SK-N-SH (cell line): ENCODE results near the gene SMARCA2. TPM values are rescaled to one million over a fixed set of nuclear protein-coding genes. Genes with fewer than 3 reads are reported as not detected.

Experiments
- CTCF ChIA-PET: fragments of 300-600, 350-600 bp; formaldehyde crosslinking; extraction: SDS; loops from one replicate; lab custom pipeline; 2021; lab: Yijun Ruan, JAX
- POLR2A ChIA-PET: fragments of 350-600 bp; sonication (Branson Sonifier 250); formaldehyde crosslinking; extraction: SDS; loops from one replicate; lab custom pipeline; 2020; ENCODE audit warnings: antibody characterized with exemption, inconsistent platforms; lab: Yijun Ruan, JAX
- DNase-seq: peaks from one replicate; pipeline ENCODE4 v3.0.0; 2012
- H2AFZ ChIP-seq: fragments of 200-600 bp; sonication (generic); 2 replicates; pipeline ENCODE4 v1.8.1; 2016; ENCODE audit warnings: antibody characterized with exemption, mild to moderate bottlenecking, low read depth
- H3F3A ChIP-seq: fragments of 200-600 bp; sonication (generic); replicated peaks from 2 replicates; pipeline ENCODE3; 2016; ENCODE audit warnings: antibody characterized with exemption, mild to moderate bottlenecking; ENCODE audit not compliant: insufficient read depth
- H3K27ac ChIP-seq, 2 experiments: fragments of 200-500 bp in 1 of 2; fragments of 200-600 bp in 1 of 2; sonication (Bioruptor generic) in 1 of 2; sonication (generic), shearing (Covaris generic) in 1 of 2; 2 replicates each; pipeline versions ENCODE4 v1.5.1 to v1.6.1; 2014 to 2016; ENCODE audit warnings: low read depth in 2 of 2, inconsistent platforms in 1 of 2, low read length in 1 of 2, mild to moderate bottlenecking in 1 of 2, mixed read lengths in 1 of 2
- H3K27me3 ChIP-seq: fragments of 200-600 bp; sonication (generic), shearing (Covaris generic); 2 replicates; pipeline ENCODE4 v1.6.1; 2016; ENCODE audit warnings: mixed run types; ENCODE audit not compliant: insufficient read depth
- H3K36me3 ChIP-seq, 2 experiments: fragments of 200-500 bp in 1 of 2; fragments of 200-600 bp in 1 of 2; sonication (Bioruptor generic) in 1 of 2; sonication (generic) in 1 of 2; replicated peaks in 1 of 2; 2 replicates each; pipeline versions ENCODE3 to v1.5.1; 2014 to 2016; ENCODE audit warnings: low read length in 1 of 2, mild to moderate bottlenecking in 1 of 2; ENCODE audit not compliant: insufficient read depth in 2 of 2, control insufficient read depth in 1 of 2
- H3K4me1 ChIP-seq, 2 experiments: fragments of 200-500 bp in 1 of 2; fragments of 200-600 bp in 1 of 2; sonication (Bioruptor generic) in 1 of 2; sonication (generic), shearing (Covaris generic) in 1 of 2; 2 replicates each; pipeline versions ENCODE4 v1.5.1 to v1.6.1; 2014 to 2016; ENCODE audit warnings: low read depth in 1 of 2, low read length in 1 of 2, mixed run types in 1 of 2; ENCODE audit not compliant: insufficient read depth in 2 of 2, control insufficient read depth in 1 of 2
- H3K4me2 ChIP-seq: fragments of 200-600 bp; sonication (generic), shearing (Covaris generic); 2 replicates; pipeline ENCODE4 v1.6.1; 2017; ENCODE audit warnings: mixed run types
- H3K4me3 ChIP-seq, 2 experiments: fragments of 200-500 bp in 1 of 2; fragments of 200-600 bp in 1 of 2; sonication (Bioruptor generic) in 1 of 2; sonication (generic), shearing (Covaris generic) in 1 of 2; 2 replicates each; pipeline versions ENCODE4 v1.5.1 to v1.8.1; 2014 to 2016; ENCODE audit warnings: low read depth in 2 of 2, inconsistent platforms in 1 of 2, low read length in 1 of 2, mild to moderate bottlenecking in 1 of 2, mixed read lengths in 1 of 2, moderate library complexity in 1 of 2
- H3K79me2 ChIP-seq: fragments of 200-600 bp; sonication (generic); 2 replicates; pipeline ENCODE4 v1.8.1; 2017; ENCODE audit warnings: mild to moderate bottlenecking; ENCODE audit not compliant: insufficient read depth
- H3K9ac ChIP-seq: fragments of 200-600 bp; sonication (generic); 2 replicates; pipeline ENCODE4 v1.6.1; 2017; ENCODE audit warnings: mixed run types
- H3K9me2 ChIP-seq: fragments of 200-600 bp; sonication (generic); 2 replicates; pipeline ENCODE4 v1.6.1; 2017; ENCODE audit warnings: mixed run types
- H3K9me3 ChIP-seq: fragments of 200-600 bp; sonication (generic); 2 replicates; pipeline ENCODE4 v1.6.1; 2017; ENCODE audit warnings: mixed run types, mild to moderate bottlenecking, moderate library complexity
- H4K20me1 ChIP-seq: fragments of 200-600 bp; sonication (generic); 2 replicates; pipeline ENCODE4 v1.6.1; 2017; ENCODE audit warnings: mild to moderate bottlenecking, mixed run types; ENCODE audit not compliant: insufficient read depth
- EP300 ChIP-seq, 2 experiments: IDR thresholded peaks; 2 replicates each; pipeline versions ENCODE4 v1.4.0 to v1.6.1; 2012; ENCODE audit warnings: borderline replicate concordance in 1 of 2, low read depth in 1 of 2, low read length in 1 of 2
- EZH2phosphoT487 ChIP-seq: fragments of 200-600 bp; sonication (generic); IDR thresholded peaks from 2 replicates; pipeline ENCODE4 v1.6.1; 2017; ENCODE audit warnings: low read depth, mixed run types, mild to moderate bottlenecking, antibody characterized with exemption, moderate library complexity, borderline replicate concordance
- FOXJ3 ChIP-seq: sonication (generic); formaldehyde crosslinking; IDR thresholded peaks from 2 replicates; pipeline ENCODE4 v1.5.1; 2020; ENCODE audit warnings: mild to moderate bottlenecking, missing genetic modification reagents
- FOXM1 ChIP-seq: IDR thresholded peaks from 2 replicates; pipeline ENCODE4 v1.4.0; 2012; ENCODE audit warnings: low read depth, mild to moderate bottlenecking
- GATA2 ChIP-seq: sonication (generic); formaldehyde crosslinking; IDR thresholded peaks from 2 replicates; pipeline ENCODE4 v1.5.0; 2020; ENCODE audit warnings: mild to moderate bottlenecking, missing genetic modification reagents
- MXI1 ChIP-seq: IDR thresholded peaks from 2 replicates; pipeline ENCODE4 v1.6.1; 2012; ENCODE audit warnings: mild to moderate bottlenecking, low read depth, low read length, improper control_type of control experiment
- POLR2AphosphoS5 ChIP-seq: IDR thresholded peaks from 2 replicates; pipeline ENCODE4 v1.6.1; 2012; ENCODE audit warnings: low read depth, low read length
- RXRA ChIP-seq: IDR thresholded peaks from 2 replicates; pipeline ENCODE4 v1.4.0; 2012; ENCODE audit warnings: low read depth, mild to moderate bottlenecking, borderline replicate concordance
- SIN3A ChIP-seq: IDR thresholded peaks from 2 replicates; pipeline ENCODE4 v1.6.1; 2012; ENCODE audit warnings: low read depth, mild to moderate bottlenecking, low read length, moderate library complexity, borderline replicate concordance
- TCF12 ChIP-seq: IDR thresholded peaks from 2 replicates; pipeline ENCODE4 v1.4.0; 2012
- WGBS: methylation state at CpG from one replicate; pipeline ENCODE4 v1.1.6; 2017; ENCODE audit warnings: low lambda C conversion rate; 5-methylcytosine and 5-hydroxymethylcytosine counted together
- polyA plus RNA-seq, 3 experiments: library from polyadenylated mRNA; depleted of rRNA; stranded (reverse); fragments of >200 nt; gene quantifications; 2 replicates each; pipeline ENCODE4 v1.2.3, GENCODE V29; 2012
- TF ChIP-seq, protein P1 (sequence below): IDR thresholded peaks from 2 replicates; pipeline ENCODE4 v1.4.0; 2012; ENCODE audit warnings: low read depth, borderline replicate concordance
- TF ChIP-seq, protein P2 (sequence below): IDR thresholded peaks from 2 replicates; pipeline ENCODE4 v1.4.0; 2012; ENCODE audit warnings: low read depth, borderline replicate concordance

SMARCA2 gene
- polyA plus RNA-seq, 1 of the 3 experiments (the other 2 are of a cell fraction), result 17.4 TPM

DNA sequence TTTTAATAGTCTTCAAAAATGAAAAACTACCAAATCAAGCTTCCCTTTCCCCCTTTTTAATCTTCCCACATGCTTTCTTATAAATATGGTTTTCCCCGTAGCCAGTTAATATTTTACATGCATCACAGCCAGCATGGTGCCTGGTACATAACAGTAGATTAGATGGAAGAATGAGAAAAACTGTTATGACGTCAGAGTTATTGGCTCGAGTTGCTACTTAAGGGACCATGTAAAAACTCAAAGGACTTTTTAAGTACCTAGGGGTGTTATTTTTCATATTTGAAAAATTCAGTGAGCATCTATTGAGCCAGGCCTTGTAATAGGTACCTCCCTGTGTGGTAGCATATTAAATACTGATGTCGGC lies 176.4 kb downstream of the SMARCA2 start:
- Histone ChIP-seq H2AFZ (no peak overlapping the region), H3K4me1 (no peaks in the 10 kb centered on the region), H3K9ac (no peak overlapping the region), H3K36me3 (peaks cover 6 to 22% of the 10 kb centered on the region in 2 experiments), H3K4me2 (no peak overlapping the region), H3K9me3 (no peaks in the 10 kb centered on the region), H3K9me2 (no peaks in the 10 kb centered on the region), H3K27me3 (no peaks in the 10 kb centered on the region), H4K20me1 (no peaks in the 10 kb centered on the region), H3K27ac (no peak overlapping the region), H3K79me2 (no peaks in the 10 kb centered on the region), H3F3A (no peaks in the 10 kb centered on the region), H3K4me3 (no peak overlapping the region)
- CTCF ChIA-PET, result interaction anchor here (1.2 kb wide), 1 partner anchor 536 kb away, joined by 3 read pairs; no protein-coding TSS in a partner anchor
- TF ChIP-seq RXRA (no peak), EP300 (IDR thresholded peaks at IDR 0.05; ENCODE audit: borderline replicate concordance in 1 of 2, low read depth in 1 of 2, low read length in 1 of 2) (no peak), POLR2AphosphoS5 (no peak)
- DNase-seq, result no peak
- POLR2A ChIA-PET, result no interaction called here
- 92% methylated on average over 4 of the region's 4 CpGs for WGBS

DNA sequence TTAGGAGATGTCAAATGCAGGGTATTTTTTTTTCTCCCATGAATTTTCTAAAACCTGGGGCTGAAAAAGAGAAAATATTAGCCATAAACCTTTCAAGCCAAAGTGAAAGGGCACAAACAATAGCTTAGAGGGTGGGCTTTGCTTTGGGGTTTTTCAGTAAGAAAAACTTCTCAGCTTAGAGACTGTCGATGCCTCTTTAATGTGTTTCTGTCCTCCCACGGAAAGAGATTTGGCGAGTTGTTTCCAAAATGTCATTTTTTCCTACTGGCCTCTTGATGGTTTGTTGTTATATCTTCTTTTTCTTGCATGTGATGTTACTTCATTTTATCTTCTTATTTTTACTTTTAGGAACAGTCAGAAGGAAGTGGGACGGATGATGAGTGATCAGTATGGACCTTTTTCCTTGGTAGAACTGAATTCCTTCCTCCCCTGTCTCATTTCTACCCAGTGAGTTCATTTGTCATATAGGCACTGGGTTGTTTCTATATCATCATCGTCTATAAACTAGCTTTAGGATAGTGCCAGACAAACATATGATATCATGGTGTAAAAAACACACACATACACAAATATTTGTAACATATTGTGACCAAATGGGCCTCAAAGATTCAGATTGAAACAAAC lies 177.3 kb downstream of the SMARCA2 start:
- H3K4me3 ChIP-seq, result no peak overlapping the region
- H3F3A ChIP-seq, result no peaks in the 10 kb centered on the region
- no peaks in the 10 kb centered on the region for H4K20me1 ChIP-seq
- TF ChIP-seq FOXM1, result no peak
- TF ChIP-seq, protein P1, sequence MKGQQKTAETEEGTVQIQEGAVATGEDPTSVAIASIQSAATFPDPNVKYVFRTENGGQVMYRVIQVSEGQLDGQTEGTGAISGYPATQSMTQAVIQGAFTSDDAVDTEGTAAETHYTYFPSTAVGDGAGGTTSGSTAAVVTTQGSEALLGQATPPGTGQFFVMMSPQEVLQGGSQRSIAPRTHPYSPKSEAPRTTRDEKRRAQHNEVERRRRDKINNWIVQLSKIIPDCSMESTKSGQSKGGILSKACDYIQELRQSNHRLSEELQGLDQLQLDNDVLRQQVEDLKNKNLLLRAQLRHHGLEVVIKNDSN, result no peak
- TF ChIP-seq POLR2AphosphoS5, result no peak
- no peak for TF ChIP-seq FOXJ3 (CRISPR knock-in tag)
- TF ChIP-seq MXI1, result no peak
- no peak for TF ChIP-seq EZH2phosphoT487
- no peak for TF ChIP-seq SIN3A
- no peak for TF ChIP-seq TCF12
- no peak for TF ChIP-seq GATA2
- TF ChIP-seq, protein P2, sequence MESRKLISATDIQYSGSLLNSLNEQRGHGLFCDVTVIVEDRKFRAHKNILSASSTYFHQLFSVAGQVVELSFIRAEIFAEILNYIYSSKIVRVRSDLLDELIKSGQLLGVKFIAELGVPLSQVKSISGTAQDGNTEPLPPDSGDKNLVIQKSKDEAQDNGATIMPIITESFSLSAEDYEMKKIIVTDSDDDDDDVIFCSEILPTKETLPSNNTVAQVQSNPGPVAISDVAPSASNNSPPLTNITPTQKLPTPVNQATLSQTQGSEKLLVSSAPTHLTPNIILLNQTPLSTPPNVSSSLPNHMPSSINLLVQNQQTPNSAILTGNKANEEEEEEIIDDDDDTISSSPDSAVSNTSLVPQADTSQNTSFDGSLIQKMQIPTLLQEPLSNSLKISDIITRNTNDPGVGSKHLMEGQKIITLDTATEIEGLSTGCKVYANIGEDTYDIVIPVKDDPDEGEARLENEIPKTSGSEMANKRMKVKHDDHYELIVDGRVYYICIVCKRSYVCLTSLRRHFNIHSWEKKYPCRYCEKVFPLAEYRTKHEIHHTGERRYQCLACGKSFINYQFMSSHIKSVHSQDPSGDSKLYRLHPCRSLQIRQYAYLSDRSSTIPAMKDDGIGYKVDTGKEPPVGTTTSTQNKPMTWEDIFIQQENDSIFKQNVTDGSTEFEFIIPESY, result no peak
- no peak for TF ChIP-seq RXRA
- no peak for TF ChIP-seq EP300 (IDR thresholded peaks at IDR 0.05; ENCODE audit: borderline replicate concordance in 1 of 2, low read depth in 1 of 2, low read length in 1 of 2)
- ChIA-PET POLR2A (no interaction called here), CTCF (interaction anchor here (1.1 kb wide), 1 partner anchor 33 kb away, joined by 3 read pairs; no protein-coding TSS in a partner anchor)
- H3K27ac ChIP-seq, result no peak overlapping the region
- no peak overlapping the region for H2AFZ ChIP-seq
- no peak for DNase-seq
- 93% methylated on average over 5 of the region's 5 CpGs for WGBS
- H3K4me2 ChIP-seq, result no peak overlapping the region
- H3K27me3 ChIP-seq, result no peaks in the 10 kb centered on the region
- no peaks in the 10 kb centered on the region for H3K79me2 ChIP-seq
- H3K9me2 ChIP-seq, result no peaks in the 10 kb centered on the region
- peaks cover 0 to 22% of the 10 kb centered on the region in 2 experiments for H3K36me3 ChIP-seq
- no peak overlapping the region for H3K9ac ChIP-seq
- H3K9me3 ChIP-seq, result no peaks in the 10 kb centered on the region
- H3K4me1 ChIP-seq, result no peaks in the 10 kb centered on the region
